Activated CD8-positive, alpha-beta memory T cell treated with anti-CD3 and anti-CD28 coated beads for 36 hours (primary cell): Measurements from ENCODE around the gene USP37. TPM values are rescaled to one million over a fixed set of nuclear protein-coding genes. Genes with fewer than 3 reads are reported as not detected.

Source experiments
- CTCF ChIA-PET: fragments of 350-600 bp; sonication (Branson Sonifier 250); formaldehyde crosslinking; loops from one replicate; lab custom pipeline; 2021; ENCODE audit warnings: antibody characterized with exemption; lab: Charles Lee
- POLR2A ChIA-PET: fragments of 350-600 bp; sonication (Branson Sonifier 250); formaldehyde crosslinking; loops from one replicate; lab custom pipeline; 2021; ENCODE audit warnings: antibody characterized with exemption; lab: Charles Lee
- total RNA-seq, 2 experiments: library from RNA; stranded (reverse); gene quantifications; one replicate each; pipeline ENCODE4 v1.2.3, GENCODE V29; 2021

Gene USP37
- total RNA-seq, 2 experiments from 2014 or later = 30.7 to 33.2 TPM

DNA sequence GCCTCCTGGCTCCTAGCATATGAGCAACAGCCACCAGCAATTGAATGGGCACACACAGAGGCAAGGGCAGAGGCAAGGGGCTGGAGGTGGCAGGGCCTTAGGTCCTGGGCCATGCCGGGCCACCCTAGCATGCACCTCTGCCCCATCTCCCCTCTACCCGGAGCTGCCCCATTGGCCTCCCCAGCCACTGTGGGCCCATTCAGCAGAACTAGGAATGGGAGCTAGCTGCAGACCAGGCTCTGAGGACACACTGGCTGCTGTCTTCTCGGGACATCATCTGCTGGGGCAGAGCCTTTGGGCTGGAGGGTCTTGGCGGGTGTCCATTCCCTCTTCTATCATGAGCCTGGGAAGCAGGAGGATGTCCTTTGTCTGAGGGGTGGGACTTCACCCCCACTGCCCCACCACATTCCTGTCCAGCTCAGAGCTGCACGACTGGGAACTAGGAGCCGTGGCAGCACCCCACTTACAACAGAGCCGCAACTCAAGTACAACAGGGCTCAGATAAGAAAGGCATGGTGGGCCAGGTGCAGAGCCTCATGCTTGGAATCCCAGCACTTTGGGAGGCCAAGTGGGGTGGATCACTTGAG lies 148.4 kb downstream of the USP37 start:
- ChIA-PET POLR2A (no interaction called here), CTCF (no interaction called here)

DNA sequence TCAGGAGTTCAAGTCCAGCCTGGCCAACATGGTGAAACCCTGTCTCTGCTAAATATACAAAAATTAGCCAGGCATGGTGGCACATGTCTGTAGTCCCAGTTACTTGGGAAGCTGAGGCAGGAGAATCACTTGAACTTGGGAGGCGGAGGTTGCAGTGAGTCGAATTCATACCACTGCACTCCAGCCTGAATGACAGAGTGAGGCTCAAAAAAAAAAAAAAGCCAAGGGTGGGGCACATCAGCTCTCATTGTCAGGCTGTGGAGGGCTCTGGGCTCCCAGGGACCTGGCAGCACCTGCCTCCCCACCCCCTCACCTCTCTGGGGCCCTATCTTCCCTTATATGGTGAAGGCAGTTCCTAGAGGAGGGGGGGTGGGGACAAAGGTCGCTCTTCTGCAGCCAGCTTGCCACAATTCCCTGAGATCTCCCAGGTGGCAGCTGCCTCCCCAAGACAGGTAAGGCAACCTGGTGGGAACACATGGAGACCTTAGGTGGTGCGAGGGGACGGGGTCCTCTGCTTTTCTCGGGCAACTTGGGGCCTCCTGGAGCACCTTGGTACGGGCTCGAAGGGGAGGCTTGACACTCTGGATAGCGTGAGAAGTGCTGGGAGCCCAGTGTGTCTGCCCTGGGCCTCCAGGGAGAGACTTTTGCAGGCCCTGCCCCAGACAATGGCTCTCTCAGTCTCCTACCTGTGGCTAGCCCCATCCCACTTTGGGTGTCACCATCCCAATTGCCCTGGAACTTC lies 149.3 kb downstream of the USP37 start, which contains the start of gene VIL1:
Gene VIL1 (plus strand): TSS at position 407 of the 742 bp plus-strand sequence. CDS start 4,656 bp downstream, outside the sequence.
- CTCF ChIA-PET = no interaction called here

DNA sequence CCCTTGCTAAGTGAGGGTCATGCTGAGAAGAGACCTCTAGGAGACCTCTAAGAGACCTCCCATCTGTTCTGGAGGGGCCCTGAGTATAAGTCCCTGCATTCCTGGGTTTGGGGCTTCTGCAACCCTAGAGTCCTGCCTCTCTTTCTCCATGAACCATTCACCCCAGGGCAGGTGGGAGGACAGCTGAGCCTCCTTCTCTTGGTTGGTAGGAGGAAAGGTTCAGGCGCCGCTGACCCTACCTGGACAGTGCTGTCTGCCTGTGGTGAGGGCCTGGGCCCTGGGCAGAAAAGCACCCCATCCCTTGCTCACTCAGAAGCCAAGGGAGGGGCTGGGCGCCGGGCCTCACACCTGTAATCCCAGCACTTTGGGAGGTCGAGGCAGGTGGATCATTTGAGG lies 149.8 kb downstream of the USP37 start:
- ChIA-PET POLR2A (no interaction called here), CTCF (no interaction called here)

More for the DNA sequence above, 149.3 kb downstream of the USP37 start, which contains the start of gene VIL1:
- POLR2A ChIA-PET = no interaction called here

DNA sequence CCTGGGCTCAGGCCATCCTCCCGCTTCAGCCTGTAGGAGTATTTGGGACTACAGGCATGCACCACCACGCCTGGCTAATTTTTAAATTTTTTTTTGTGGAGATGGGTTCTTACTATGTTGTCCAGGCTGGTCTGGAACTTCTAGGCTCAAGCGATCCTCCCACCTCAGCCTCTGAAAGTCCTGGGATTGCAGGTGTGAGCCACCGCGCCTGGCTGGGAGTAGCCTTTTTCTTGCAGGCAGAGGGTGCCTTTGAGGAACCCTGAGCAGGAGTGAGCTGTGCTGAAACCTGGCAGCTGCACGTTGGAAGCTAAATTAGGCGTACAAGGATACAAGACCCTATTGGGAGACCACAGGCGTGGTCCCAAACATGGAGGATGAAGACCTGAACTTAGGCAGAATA lies 160.4 kb downstream of the USP37 start:
- ChIA-PET CTCF (no interaction called here), POLR2A (no interaction called here)

DNA sequence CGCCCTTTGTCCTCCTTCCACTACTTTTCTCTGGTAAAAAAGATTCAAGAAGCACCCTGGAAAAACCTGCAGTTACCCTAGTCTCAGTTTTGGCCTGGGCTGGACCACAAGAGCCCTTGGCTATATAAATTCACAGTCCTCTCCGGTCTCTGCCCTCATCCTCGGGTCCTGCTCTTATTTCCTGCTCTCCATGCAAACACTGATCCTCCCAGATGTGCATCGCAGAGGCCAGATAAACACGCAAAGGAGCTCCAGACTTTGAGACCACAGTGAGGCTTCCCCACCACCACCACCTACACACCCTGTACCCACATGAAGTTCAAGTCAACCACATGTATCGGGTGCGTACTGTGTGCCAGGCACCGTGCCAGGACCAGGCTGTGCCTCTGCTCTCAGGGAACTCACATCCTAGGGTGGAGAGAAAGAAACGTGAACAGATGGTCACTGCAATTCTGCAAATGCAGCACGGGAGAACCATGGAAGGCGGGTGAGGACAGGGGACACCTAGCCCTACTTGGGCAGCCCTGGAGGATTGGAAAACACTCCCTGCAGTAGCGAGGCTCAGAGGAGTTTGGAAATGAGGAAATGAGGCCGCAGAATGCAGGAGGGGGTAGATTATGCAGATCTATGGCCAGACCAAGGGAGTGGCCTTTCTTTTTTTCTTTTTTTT lies 161.1 kb downstream of the USP37 start:
- ChIA-PET POLR2A (interaction anchor here (0.9 to 1.6 kb wide), 2 partner anchors 10 to 161 kb away, joined by 3 to 5 read pairs; partner anchors contain the start of gene USP37), CTCF (interaction anchor here (1.0 to 1.2 kb wide), 3 partner anchors 10 to 888 kb away, joined by 3 to 6 read pairs (median 3); no protein-coding TSS in a partner anchor)

DNA sequence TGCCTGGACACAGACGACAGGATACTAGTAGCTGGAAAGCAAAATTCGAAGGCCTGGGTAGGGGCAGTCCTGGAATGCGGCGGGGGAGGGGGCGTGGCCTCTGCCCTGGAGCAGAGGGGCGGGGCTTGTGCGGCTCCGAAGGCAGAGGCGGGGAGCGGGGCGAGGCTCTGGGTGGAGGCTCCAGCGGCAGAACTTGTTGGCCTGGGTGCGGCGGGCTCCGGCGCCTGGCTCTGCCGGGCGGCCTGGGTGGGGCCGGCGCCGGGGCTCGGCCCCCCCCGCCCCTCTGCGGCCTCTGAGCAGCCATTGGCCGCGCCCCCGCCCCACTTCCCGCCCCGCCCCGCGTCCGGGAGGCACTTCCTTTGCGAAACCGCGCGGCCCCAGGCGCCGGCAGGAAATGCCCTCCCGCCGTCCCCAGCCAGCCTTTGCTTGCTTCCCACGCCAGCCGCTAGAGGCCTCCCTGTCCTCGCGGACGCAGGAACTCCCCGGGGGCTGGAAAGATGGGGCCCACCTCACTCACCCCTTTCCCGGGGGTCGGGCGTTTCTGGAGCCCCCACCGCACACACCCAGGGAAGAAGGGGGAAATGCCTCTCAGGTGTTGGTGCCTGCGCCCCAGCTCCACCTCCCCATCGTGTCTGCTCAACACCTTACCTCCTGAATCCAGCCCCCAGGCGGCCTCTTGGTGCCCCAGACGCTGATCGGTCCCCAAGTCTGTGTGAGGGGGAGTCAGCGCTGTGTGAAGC lies 161.8 kb downstream of the USP37 start:
- ChIA-PET CTCF (interaction anchor here (1.0 to 1.2 kb wide), 3 partner anchors 9 to 889 kb away, joined by 3 to 6 read pairs (median 3); no protein-coding TSS in a partner anchor), POLR2A (interaction anchor here (0.9 to 1.6 kb wide), 3 partner anchors 9 to 162 kb away, joined by 3 to 11 read pairs (median 5); partner anchors contain the start of gene USP37)

DNA sequence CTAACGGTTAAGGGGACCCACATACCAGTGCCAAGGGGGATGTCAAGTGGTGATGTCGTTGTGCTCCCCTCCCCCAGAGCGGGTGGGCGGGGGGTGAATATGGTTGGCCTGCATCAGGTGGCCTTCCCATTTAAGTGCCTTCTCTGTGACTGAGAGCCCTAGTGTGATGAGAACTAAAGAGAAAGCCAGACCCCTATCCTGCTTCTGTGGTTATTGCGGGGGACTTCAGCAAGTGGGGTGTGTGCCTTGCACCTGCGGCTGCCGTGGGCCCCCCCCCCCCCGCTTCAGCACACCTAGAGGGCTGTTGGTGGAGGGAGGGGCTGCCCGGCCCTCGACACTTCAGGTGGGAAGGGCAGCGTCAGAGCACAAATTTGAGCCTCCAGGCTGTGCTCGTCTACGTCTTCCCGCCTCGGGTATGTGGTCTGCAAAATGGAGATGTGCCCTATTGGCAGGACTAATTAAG lies 162.4 kb downstream of the USP37 start:
- CTCF ChIA-PET = interaction anchor here (0.8 to 1.6 kb wide), 2 partner anchors 10 to 113 kb away, joined by 3 to 6 read pairs; no protein-coding TSS in a partner anchor
- POLR2A ChIA-PET = interaction anchor here (1.5 to 1.6 kb wide), 2 partner anchors 9 to 162 kb away, joined by 3 to 11 read pairs; partner anchors contain the start of gene USP37

DNA sequence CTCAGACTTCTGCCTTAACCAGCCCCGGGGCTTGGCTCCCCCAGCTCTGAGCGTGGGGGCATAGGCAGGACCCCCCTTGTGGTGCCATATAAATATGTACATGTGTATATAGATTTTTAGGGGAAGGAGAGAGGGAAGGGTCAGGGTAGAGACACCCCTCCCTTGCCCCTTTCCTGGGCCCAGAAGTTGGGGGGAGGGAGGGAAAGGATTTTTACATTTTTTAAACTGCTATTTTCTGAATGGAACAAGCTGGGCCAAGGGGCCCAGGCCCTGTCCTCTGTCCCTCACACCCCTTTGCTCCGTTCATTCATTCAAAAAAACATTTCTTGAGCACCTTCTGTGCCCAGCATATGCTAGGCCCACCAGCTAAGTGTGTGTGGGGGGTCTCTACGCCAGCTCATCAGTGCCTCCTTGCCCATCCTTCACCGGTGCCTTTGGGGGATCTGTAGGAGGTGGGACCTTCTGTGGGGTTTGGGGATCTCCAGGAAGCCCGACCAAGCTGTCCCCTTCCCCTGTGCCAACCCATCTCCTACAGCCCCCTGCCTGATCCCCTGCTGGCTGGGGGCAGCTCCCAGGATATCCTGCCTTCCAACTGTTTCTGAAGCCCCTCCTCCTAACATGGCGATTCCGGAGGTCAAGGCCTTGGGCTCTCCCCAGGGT lies 162.9 kb downstream of the USP37 start:
- ChIA-PET CTCF (interaction anchor here (0.8 to 1.6 kb wide), 2 partner anchors 9 to 112 kb away, joined by 3 to 6 read pairs; no protein-coding TSS in a partner anchor), POLR2A (interaction anchor here (1.5 kb wide), 1 partner anchor 8 kb away, joined by 11 read pairs; no protein-coding TSS in a partner anchor)

DNA sequence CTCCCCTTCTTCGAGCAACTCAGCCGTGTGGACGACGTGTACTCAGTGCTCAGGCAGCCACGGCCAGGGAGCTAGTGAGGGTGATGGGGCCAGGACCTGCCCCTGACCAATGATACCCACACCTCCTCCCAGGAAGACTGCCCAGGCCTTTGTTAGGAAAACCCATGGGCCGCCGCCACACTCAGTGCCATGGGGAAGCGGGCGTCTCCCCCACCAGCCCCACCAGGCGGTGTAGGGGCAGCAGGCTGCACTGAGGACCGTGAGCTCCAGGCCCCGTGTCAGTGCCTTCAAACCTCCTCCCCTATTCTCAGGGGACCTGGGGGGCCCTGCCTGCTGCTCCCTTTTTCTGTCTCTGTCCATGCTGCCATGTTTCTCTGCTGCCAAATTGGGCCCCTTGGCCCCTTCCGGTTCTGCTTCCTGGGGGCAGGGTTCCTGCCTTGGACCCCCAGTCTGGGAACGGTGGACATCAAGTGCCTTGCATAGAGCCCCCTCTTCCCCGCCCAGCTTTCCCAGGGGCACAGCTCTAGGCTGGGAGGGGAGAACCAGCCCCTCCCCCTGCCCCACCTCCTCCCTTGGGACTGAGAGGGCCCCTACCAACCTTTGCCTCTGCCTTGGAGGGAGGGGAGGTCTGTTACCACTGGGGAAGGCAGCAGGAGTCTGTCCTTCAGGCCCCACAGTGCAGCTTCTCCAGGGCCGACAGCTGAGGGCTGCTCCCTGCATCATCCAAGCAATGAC lies 163.6 kb downstream of the USP37 start:
- ChIA-PET CTCF (interaction anchor here (1.6 kb wide), 1 partner anchor 8 kb away, joined by 6 read pairs; no protein-coding TSS in a partner anchor), POLR2A (no interaction called here)

DNA sequence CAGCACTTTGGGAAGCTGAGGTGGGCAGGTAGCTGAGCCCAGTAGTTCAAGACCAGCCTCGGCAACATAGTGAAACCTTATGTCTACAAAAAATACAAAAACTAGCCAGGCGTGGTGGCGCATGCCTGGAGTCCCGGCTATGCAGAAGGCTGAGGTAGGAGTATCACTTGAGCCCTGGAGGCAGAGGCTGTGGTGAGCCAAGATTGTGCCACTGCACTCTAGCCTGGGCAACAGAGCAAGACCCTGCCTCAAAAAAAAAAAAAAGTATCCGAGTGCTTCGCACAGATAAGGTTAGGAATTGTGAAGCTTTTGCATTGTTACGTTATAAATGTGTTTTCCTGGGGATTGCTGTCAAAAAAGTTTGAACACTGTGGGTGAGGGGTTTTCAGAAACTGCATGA lies 164.3 kb downstream of the USP37 start:
- ChIA-PET CTCF (interaction anchor here (1.6 kb wide), 1 partner anchor 8 kb away, joined by 6 read pairs; no protein-coding TSS in a partner anchor), POLR2A (no interaction called here)

DNA sequence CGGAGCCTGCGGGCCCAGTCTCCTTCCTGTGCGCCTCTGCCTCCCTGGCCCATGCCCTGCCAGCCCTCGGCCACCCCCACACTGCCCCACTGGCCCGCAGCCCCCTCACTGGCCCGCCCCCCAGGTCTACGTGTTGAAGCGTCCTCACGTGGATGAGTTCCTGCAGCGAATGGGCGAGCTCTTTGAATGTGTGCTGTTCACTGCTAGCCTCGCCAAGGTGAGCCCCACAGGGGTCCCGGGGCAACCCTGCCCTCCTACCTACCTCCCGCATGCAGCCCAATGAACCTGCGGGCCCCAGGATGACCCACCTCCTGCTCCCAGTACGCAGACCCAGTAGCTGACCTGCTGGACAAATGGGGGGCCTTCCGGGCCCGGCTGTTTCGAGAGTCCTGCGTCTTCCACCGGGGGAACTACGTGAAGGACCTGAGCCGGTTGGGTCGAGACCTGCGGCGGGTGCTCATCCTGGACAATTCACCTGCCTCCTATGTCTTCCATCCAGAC lies 165.2 kb downstream of the USP37 start:
- CTCF ChIA-PET = no interaction called here
- POLR2A ChIA-PET = no interaction called here

DNA sequence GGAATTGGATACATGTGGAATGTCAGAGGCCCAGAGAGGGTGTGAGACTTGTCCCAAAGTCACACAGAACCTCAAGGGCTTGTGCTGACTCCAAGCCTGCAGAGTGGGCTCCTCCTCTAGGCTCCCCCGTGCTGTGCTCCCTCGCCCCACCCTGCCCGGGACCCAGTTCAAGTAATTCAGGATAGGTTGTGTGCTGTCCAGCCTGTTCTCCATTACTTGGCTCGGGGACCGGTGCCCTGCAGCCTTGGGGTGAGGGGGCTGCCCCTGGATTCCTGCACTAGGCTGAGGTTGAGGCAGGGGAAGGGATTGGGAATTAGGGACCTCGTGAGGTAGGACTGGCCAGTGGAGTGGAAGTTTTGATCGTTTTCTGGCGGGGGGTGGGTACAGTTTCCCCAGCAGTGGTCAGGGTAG lies 165.7 kb downstream of the USP37 start:
- ChIA-PET CTCF (no interaction called here), POLR2A (no interaction called here)

DNA sequence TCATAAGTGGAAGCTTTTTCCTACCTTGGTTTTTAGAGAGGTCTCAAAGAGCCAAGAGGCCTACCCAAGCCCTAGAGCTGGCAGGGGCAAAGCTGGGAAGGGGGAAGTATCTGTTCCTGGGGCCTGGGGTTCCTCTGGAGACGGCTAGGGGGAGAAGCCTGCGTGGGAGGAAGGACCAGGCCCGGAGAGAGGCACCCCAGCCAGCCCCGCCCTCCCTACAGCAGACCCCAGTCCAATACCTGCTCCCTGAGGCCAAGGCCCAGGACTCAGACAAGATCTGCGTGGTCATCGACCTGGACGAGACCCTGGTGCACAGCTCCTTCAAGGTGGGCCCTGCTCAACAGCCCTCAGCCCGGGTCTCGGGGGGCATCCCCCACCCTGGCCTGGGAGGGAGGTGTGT lies 166.3 kb downstream of the USP37 start:
- CTCF ChIA-PET = interaction anchor here (1.0 kb wide), 1 partner anchor 115 kb away, joined by 3 read pairs; no protein-coding TSS in a partner anchor
- POLR2A ChIA-PET = no interaction called here

DNA sequence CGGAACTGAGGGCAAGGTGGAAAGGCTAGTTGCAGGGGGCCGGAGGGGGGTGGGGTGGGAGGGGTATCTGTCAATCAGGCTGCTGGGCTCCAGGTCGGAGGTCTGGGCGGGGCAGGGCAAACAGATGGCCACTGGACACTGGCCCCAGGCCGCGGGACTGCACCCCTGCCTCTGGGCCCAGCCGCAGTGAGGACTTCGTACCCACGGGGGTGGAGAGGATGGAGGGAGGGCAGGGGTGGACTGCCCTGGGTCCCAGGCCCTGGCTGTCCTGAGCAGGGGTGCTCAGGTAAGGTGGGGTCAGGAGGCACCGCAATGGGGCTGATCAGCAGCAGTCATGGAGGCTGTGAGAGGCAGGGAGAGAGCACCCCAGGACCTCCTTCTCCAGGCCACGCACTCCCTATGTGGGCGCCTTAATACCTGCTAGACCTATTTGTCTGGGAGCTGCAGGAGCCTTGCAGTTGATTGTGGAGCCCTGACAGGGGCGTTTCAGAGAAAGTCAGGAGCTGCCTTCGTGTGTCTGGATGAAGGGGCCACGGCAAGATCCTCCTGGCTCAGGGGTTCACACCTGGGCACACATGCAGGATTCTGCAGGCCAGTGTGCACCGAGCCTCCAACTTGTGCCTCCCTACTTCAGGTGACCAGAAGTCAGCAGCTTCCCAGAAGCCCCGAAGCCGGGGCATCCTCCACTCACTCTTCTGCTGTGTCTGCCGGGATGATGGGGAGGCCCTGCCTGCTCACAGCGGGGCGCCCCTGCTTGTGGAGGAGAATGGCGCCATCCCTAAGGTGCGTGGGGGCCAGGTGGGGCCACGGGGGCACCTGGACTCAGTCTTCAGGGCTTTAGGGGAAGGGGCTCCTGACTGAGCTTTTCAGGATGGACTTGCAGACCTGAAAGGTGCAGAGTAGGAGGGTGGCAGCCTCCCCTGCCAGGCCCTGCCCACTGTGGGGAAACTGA lies 166.9 kb downstream of the USP37 start:
- POLR2A ChIA-PET = no interaction called here
- CTCF ChIA-PET = interaction anchor here (1.0 kb wide), 1 partner anchor 114 kb away, joined by 3 read pairs; no protein-coding TSS in a partner anchor
